H4 (cell line): Measurements from ENCODE around the gene HDAC9. TPM values are rescaled to one million over a fixed set of nuclear protein-coding genes. Genes with fewer than 3 reads are reported as not detected.

Experiments
- DNase-seq: peaks from one replicate; pipeline ENCODE4 v3.0.0-alpha.2; 2015; ENCODE audit warnings: low spot score
- total RNA-seq: library from RNA; depleted of rRNA; stranded (reverse); fragments of >200 nt; shearing (Covaris generic); gene quantifications from 2 replicates; pipeline ENCODE4 v1.2.3, GENCODE V29; 2014

Gene HDAC9
- total RNA-seq, 1 experiment from 2014 or later: 22.5 TPM

DNA sequence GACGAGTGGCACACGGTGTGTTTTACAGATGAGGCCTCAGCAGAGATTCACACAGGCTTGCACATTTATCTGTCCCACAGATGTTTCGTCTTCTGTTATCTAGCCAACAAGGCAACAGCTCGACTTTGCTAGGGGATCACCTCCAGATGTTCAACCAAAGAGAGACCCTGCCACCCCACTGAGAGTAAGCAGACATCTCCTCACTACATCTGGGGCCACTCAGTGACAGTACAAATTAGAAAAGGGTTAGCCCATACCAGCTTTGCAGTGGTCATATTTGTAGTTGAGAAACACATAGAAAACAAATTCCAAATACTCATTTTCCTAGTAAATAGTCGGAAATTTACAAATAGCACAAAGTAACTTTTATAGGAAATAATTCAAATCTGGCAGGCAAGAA, 164.2 kb downstream of the HDAC9 start:
- no peak for DNase-seq

DNA sequence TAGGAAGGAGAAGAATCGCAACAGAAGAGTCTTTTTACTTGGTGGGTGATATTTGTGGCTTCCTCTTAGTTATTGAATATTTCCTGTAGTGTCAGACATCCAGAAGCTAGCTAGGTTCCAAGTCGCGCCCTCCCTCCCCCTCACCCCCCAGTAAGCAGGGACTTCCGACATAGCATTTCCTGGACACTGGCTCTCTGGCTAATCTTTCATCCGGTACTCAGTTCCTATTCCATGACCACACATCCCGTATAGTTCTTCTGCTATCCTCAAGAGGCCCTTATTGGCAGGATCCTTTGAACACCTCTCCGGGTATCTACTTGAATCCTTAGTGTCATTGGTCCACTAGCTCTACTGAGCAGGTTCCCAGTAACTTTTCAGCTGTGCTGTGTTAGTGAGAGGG, 167.8 kb downstream of the HDAC9 start:
- no peak for DNase-seq

DNA sequence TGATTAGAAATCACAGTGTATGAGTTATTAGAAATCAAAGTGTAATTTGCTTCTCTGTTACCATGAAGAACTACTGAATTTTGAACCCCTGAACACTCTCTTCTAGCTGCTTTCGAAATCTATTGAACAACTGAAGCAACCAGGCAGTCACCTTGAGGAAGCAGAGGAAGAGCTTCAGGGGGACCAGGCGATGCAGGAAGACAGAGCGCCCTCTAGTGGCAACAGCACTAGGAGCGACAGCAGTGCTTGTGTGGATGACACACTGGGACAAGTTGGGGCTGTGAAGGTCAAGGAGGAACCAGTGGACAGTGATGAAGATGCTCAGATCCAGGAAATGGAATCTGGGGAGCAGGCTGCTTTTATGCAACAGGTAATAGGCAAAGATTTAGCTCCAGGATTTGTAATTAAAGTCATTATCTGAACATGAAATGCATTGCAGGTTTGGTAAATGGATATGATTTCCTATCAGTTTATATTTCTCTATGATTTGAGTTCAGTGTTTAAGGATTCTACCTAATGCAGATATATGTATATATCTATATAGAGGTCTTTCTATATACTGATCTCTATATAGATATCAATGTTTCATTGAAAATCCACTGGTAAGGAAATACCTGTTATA, 170.7 kb downstream of the HDAC9 start:
- peak; percentile 94 for DNase-seq

DNA sequence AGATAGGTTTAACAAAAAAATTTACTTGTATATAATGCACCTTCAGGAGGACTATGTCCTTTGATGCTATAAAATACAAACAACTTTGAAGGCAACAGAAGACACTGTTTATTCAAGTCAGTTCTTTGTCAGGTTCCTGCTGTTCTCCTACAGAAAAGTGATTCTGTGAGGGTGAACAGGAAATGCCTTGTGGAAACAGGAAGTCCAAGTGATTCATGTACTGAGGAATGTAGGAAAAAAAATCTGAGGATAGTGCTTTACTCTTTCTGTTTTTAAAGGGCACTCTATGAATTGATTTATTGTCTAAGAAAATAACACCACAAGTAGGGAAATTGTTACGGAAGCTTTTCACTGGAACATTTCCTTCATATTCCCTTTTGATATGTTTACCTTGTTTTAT, 171.9 kb downstream of the HDAC9 start:
- peak; percentile 93 for DNase-seq

DNA sequence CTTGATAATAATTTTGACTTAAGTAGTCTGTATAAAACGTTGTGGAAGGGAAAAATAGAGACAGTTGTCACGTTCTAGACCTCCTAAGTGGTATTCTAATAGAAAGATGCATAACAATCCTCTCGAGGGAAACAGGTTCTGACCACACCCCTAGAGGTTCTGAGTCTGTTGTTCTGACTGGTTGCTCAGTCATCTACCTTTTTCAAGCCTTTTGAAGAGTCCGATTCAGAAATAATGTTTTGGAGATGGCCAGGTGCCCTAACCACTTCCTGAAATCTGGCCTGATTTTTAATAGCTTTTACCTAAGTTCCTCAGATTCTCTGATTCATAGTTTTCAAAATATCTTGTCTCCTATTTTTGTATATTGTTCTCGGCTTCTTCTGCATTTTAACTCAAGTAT, 175.6 kb downstream of the HDAC9 start:
- no peak for DNase-seq

DNA sequence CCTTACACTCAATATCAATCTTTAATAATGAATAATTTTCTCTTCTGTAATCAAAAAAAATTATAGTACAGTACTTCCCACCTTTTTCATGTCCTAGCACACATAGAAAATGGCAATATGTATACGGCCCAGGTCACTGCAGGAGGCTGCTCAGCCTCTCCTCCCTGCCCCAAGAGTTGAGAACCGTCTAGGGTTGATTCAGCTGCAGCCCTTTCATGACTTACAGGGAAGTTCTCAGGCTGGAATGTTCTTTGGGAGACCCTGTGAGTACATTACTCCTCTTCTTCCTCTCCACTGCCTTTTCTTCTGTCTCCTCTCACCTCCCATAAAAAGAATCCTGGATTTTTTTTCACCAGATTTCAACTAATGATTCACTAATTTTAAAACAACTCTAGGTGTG, 180.0 kb downstream of the HDAC9 start:
- no peak for DNase-seq

DNA sequence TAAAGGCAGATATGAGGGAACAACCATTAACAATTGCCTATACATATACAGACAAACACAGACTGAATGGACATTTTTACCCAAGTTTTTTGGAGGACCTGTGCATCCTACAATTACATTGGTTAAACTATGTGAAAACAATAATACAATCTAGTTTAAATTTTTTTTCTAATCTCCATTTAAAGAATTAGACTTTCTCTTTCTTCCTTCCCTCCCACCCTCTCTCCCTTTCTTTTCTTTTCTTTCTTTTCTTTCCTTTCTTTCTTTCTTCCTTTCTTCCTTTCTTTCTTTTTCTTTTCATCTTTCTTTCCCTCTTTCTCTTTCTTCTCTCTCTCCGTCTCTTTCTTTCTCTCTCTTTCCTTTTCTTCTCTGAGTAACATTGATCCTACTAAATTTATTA, 183.7 kb downstream of the HDAC9 start:
- DNase-seq: no peak

DNA sequence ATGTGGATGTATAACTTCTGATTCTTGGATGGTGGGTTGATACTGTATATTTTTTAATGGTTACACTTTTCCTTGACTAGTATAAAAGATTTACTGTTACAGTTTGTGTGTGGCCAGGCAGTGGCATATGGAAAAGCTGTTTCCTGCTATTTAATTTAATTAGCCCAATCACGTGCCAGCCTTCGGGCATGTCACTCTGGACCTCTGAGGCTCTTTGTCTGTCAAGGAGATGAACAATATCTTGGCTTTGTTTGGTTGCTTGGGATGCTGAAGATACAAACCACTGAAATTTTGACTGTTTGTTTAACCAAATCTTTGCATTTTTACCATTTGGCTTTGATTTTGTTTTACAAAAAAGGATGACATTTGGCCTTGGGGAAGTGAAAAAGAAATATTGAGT, 185.0 kb downstream of the HDAC9 start:
- DNase-seq: no peak

DNA sequence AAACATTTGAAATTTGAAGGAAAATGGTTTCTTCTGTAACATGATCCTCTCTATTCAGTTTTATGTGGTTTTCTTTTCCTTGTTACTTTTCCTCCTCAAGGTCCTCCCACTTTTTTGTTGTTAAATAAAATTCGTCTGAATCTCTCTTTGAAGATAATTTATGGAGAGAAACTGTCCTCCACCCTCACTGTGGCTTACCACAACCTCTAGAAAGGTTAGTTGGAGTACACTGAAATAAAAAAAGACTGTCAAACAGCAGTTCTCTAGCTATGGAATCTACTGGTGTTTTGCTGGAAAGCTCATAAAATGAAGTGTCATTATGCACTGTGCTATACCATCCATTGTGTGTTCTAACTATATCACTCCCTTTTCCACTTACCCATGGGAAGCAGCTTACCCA, 189.4 kb downstream of the HDAC9 start:
- DNase-seq: peak; percentile 53

DNA sequence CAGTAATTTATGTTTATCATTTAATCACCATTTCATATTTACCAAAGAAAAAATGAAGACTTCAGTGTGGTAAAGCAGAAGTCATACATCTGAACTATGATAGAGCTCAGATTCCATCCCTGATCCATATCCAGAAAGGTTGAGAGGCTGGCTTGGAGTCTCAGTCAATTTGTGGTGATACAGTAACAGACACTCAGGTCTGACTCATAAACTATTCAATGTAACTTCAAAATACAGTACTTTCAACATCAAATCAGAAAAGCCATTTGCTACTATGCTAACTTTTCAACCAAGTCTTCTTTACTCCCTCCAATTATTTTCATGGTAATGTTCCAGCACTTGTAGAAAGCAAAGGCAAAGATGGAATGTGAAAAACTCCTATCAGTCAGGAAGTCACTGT, 190.4 kb downstream of the HDAC9 start:
- DNase-seq: no peak

DNA sequence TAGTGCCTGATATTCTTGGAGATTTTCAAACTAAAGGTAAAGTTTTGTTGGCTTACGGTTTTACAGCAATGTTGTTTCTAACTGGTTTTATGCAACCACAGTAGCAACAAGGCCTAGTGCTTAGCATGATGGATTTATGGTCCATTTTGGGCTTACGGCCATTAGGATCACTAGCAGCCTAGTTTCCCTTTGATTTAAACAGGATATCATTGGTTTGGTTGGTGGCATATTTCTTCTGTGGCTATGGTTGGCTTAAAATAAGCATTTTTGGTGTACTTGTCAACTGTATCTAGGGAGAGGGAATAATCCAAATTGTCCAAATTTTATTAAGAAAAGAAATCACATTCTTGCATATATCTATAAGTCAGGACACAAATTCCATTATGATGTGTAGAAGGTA, 194.0 kb downstream of the HDAC9 start:
- DNase-seq: no peak

DNA sequence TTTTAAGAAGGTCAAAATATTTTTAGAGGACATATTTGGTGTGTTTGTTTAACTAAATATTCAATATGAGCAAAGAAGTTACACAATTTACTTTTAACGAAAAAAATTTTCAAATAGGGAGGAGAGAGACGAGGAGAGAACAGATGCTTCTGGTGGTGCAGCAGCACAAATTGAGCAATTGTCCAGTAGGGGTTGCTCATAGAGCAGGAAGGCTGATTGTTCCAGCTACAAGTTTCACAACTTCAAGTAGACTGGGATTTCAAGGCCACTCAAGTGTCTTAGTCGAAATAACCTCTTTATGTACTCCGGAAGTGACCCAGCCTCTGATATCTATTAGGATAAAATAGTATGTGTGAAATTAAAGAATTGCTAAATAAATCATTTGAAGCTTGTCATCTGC, 197.9 kb downstream of the HDAC9 start:
- DNase-seq: peak; percentile 91

DNA sequence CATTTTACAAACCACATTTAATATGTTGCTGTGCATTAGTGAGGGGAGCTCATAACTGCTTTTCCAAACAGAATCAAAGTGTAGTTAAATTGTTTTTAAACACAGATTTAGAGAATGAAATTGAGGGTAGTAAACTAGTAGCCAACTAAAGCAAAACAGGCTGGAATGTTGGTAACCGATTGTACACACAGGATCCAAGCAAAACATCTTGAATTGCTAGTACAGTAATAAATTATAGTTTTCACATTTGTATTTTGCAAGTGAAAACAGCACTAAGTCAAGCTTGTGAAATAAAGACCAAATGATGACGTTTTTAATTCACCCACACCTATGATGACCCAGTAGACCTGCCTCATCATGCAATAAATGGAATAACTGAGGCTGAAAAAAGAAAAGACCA, 198.3 kb downstream of the HDAC9 start:
- DNase-seq: no peak

DNA sequence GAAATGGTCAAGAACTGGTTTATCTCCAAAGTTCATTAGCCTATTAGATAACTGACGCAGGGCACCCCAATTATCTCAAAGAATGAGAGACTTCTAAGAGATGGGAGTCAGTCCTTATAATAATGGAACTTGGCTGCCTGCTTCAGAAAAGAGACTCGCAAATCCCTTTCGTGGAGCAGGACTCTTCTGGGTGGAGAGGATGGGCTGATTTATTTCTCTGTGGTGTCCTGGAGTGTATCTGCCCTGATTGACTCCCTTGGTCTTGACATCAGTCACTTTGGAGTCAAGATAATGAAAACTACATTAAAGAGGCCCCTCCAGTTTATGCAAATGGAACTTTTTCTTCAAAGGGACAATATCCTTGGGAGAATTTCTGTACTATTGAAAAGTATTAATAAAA, 198.9 kb downstream of the HDAC9 start:
- no peak for DNase-seq

DNA sequence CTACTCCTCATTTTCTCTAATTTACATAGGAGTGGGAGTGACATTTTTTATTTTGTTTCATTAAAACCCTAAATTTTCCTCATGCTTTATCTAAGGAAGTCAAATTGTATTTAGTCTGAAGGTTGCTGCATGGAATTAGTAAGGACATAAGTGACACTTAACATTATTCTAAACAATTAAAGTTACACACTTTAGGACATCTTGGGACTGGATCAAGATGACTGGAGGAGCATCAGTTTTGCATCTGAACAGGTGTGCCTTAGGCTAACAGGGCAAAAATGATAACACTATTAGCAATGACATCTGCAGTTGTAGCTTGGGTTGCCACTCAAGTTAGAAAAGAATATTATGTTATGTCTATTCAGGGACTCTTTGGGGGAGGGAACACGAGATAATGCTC, 199.4 kb downstream of the HDAC9 start:
- DNase-seq: no peak

DNA sequence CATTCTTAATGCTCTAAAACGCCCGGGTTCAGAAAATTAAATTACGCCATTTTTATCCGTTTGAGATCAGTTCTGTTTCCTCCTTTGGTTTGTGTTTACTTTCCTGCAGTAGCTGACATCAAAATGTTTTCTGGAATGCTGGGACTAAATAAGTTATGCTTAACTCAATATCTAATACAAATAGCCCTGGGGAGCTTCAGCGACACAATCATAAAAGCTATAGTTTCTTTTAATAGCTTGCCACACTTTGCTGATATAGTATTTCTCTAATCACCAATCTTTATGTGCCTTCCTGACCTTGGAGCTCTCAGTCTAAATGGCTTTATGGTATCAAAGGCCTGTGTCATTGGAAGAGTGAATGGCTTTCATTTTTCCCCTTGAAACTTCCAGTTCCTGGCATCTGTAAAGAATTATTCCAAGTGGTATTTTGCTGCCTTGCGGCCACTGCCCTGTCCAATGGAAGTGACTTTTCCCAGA, 202.7 kb downstream of the HDAC9 start:
- DNase-seq: no peak

DNA sequence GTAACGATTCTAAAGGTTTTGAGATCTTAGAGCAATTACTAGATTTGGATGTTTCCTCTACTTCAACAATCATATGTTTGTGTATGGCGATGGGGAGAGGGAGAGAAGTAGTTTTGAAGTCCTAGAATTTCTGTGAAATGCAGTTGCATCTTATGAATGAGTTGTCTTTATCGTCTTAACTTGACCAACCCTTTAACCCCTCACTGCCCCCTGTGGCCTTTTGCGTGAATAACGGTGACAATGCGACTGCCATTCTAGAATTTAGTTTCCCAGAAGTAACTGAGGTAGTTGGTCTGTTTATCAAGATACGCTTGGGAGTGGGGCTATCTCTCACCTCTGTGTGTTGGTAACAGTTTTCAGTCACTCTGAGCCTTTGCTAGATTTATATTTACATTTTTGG, 204.6 kb downstream of the HDAC9 start:
- no peak for DNase-seq

DNA sequence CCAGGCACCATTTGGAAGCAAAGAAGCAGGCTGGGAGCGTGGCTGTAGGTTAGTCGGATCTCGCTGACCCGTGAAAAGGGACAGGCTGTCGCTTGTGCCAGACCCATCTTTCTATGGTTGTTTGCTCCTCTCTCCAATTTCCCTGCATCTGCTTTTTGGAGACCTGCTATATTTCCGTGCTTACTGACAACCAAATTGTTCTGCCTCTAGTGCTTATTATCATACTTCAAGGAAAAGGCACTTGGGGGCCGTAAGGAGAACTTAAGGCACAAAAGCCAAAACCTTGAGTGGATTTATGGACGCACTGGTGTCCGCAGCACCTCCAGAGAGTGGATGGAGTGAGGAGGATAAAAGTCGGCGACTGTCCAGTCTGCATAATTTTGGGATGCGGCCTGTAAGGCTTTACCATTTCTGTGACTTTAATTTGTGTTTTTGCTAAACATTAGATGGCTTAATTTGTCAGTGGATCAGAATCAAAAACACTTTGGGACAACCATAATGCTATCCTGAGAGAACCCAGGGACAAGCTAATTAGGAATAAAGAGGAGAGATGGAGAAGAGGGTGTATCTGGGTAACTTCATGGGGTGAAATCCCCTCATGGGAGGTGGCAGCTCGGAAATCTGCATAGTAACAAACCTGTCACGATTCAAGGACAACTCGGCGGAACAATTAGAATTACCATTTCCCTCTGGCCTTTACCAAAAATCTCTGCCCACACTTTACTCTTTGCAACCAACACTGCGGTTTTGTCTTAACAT, 206.7 kb downstream of the HDAC9 start:
- no peak for DNase-seq

DNA sequence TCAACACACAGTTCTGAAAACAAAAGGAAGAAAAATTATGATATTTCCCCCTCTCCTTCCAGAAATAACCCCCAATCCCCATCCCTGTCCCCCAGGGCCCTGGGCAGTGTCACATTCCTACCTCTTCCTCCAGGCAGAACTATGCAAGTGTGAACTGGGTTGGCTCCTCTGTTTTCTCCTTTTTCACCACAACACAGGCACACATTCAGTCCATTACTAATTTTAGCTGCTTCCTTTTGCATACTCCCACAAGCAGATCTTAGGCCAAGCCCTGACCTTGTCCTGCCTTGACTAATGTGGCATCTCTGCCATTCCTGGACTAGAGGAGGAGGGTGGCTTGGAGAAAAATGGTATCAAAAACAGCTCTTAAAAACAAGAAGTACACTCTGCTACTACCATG, 208.1 kb downstream of the HDAC9 start:
- no peak for DNase-seq

DNA sequence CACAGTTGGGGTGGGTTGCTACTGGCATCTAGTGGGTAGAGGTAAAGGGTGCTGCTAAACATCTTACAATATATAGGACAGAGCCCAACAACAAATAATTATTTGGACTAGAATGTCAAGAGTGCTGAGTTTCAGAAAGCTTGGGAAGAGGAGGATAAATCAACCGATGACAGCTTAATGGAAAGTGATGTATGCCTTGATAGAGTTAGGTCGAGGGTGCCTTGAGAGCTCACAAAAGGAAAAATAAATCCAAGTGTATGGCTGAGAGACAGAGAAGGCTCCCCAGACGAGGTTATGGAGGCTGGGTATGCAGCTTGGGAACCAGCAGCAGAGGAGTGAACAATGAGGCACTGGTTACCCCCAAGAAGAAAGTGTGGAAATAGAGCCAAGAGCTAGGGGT, 211.1 kb downstream of the HDAC9 start:
- DNase-seq: no peak

DNA sequence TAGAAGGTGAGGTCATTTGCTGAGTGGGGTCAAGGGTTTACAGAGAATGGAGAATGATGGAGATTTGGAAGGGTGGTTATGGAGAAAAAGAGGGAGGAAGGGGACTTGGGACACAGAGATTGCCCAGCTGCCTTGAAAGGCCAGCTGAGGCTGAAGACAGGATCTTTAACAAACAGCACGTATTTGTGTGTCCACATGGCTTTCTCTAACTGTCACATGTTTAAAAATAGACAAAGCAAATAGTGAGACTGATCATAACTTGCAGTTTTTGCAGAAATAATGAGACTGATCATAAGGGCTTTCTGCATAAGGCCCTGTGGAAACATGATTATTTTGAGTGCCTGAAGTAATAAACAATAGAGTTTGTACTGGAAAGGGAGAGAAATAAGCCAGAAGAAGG, 212.7 kb downstream of the HDAC9 start:
- DNase-seq: no peak

DNA sequence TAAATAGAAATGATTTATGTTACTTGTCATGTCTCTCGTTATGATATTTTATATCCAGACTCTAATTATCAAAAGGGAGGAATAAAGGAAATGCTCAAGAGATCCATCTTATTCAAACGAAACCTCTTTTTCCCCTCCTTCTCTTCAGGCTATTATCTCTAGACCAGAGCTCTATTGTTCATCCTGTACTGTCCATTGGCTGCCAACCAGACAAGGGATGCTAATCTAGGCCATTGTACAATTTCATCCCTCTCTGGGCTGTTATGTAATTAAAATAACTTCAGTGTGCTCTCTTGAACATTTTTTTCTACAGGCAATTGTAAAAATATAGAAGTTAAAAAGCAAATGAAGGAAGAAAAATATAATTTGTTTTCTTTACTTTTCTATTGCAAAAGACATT, 220.4 kb downstream of the HDAC9 start:
- DNase-seq: no peak

DNA sequence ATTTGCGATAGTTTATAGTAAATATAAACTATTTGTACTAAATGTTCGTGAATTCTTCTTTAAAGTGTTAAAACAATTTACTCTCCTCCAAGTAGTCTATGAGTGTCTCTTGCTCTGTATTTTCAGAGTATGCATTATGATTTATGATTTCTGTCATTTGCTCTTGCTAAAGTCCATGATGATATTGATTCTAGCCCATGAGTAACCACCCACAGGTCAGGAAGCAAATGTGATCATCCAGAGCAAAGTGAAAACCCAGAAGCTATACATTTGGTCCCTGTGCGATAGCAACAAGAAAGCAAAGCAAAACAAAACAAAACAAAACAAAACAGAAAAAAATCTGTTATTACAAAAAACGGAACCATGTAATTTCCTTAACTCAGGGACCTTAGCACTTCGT, 225.9 kb downstream of the HDAC9 start:
- no peak for DNase-seq

DNA sequence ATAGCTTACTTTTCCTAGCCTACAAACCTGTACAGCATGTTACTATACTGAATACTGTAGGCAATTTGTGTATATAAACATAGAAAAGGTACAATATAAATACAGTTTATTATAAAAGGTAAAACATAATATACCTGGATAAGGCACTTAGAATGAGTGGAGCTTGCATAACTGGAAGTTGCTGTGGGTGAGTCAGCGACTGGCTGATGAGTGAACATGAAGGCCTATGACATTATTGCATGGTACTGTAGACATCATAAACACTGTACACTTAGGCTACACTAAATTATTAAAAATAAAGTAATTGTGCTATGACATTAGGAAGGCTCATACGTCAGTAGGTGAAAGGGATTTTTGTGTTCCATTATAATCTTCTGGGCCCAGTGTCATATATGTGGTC, 228.8 kb downstream of the HDAC9 start:
- DNase-seq: no peak
